K562 (cell line): ENCODE data around the gene TEKT2. TPM values are rescaled to one million over a fixed set of nuclear protein-coding genes. Genes with fewer than 3 reads are reported as not detected.

Source experiments
- ATAC-seq: fragments of 200-7000 bp; cut with Tn5 transposase; 3 replicates; pipeline ENCODE4 v1.9.1; 2020; ENCODE audit warnings: moderate library complexity
- BruUV-seq: library from RNA; stranded (reverse); fragments of 400-500 nt; replicated peaks from 2 replicates; lab custom pipeline; 2021; lab: Mats Ljungman, UMichigan
- CTCF ChIA-PET: fragments of 300-600 bp; formaldehyde crosslinking; extraction: SDS; loops from one replicate; lab custom pipeline; 2021; ENCODE audit warnings: low intra/inter-chr PET ratio; lab: Yijun Ruan, JAX
- POLR2A ChIA-PET: fragments of 300-600, 350-650 bp; sonication (Branson Sonifier 250); formaldehyde crosslinking; extraction: SDS; loops from one replicate; lab custom pipeline; 2021; ENCODE audit warnings: antibody characterized with exemption, inconsistent platforms; lab: Yijun Ruan, JAX
- DNase-seq, 4 experiments: peaks; one replicate each; pipeline versions ENCODE4 v3.0.0 to v3.0.0-alpha.2; 2011 to 2018; ENCODE audit warnings: low spot score in 3 of 4, mixed read lengths in 3 of 4; ENCODE audit errors: extremely low read depth in 1 of 4
- FAIRE-seq: peaks from 2 replicates; lab custom pipeline; 2011; peaks lifted over from hg19 to GRCh38; lab: Jason Lieb, UNC
- H2AFZ ChIP-seq: 2 replicates; pipeline ENCODE4 v1.6.0; 2011; ENCODE audit warnings: low read depth, low read length, control low read depth, inconsistent platforms
- H3K27ac ChIP-seq: fragments of 200-600 bp; 3 replicates; pipeline ENCODE4 v1.8.0; 2011; ENCODE audit warnings: low read depth, mild to moderate bottlenecking, control low read depth, inconsistent platforms, low read length, moderate library complexity, mixed read lengths; ENCODE audit errors: extremely low read depth
- H3K27me3 ChIP-seq, 2 experiments: fragments of 300-600 bp in 1 of 2; 2 replicates in 1 of 2; 3 replicates in 1 of 2; pipeline versions ENCODE4 v1.6.0 to v1.8.0; 2011; ENCODE audit warnings: inconsistent platforms in 2 of 2, low read length in 2 of 2, mild to moderate bottlenecking in 1 of 2, mixed read lengths in 1 of 2, moderate library complexity in 1 of 2; ENCODE audit not compliant: control insufficient read depth in 2 of 2, insufficient read depth in 2 of 2
- H3K36me3 ChIP-seq: fragments of 300-600 bp; 3 replicates; pipeline ENCODE4 v1.8.0; 2011; ENCODE audit warnings: mild to moderate bottlenecking, low read length, inconsistent platforms; ENCODE audit not compliant: control insufficient read depth, insufficient read depth
- H3K4me1 ChIP-seq, 2 experiments: fragments of 200-600 bp in 1 of 2; replicated peaks in 1 of 2; 2 replicates in 1 of 2; 3 replicates in 1 of 2; pipeline versions ENCODE4 v1.5.1 to v1.8.0; 2011; ENCODE audit warnings: inconsistent platforms in 2 of 2, low read length in 2 of 2, mild to moderate bottlenecking in 1 of 2, mixed read lengths in 1 of 2, moderate library complexity in 1 of 2; ENCODE audit not compliant: control insufficient read depth in 2 of 2, insufficient read depth in 2 of 2
- H3K4me2 ChIP-seq: 2 replicates; pipeline ENCODE4 v1.6.1; 2011; ENCODE audit warnings: low read length, control low read depth, inconsistent platforms, mixed read lengths; ENCODE audit not compliant: insufficient read depth
- H3K4me3 ChIP-seq: fragments of 200-600 bp; sonication (generic), shearing (Covaris generic); 2 replicates; pipeline ENCODE4 v1.5.1; 2016; ENCODE audit warnings: control low read depth, inconsistent platforms
- H3K79me2 ChIP-seq: fragments of 200-600 bp; 3 replicates; pipeline ENCODE4 v1.8.0; 2011; ENCODE audit warnings: low read length, inconsistent platforms; ENCODE audit not compliant: control insufficient read depth, insufficient read depth
- H3K9ac ChIP-seq, 2 experiments: 2 replicates each; pipeline versions ENCODE4 v1.6.0 to v1.6.1; 2011; ENCODE audit warnings: low read depth in 2 of 2, low read length in 2 of 2, control low read depth in 1 of 2, inconsistent platforms in 1 of 2, mild to moderate bottlenecking in 1 of 2, mixed read lengths in 1 of 2; ENCODE audit not compliant: insufficient read depth in 1 of 2
- H3K9me1 ChIP-seq: one replicate; pipeline ENCODE4 v1.6.0; 2011; ENCODE audit warnings: inconsistent platforms, mild to moderate bottlenecking, low read length, moderate library complexity; ENCODE audit not compliant: control insufficient read depth, insufficient read depth
- H3K9me3 ChIP-seq: replicated peaks from 2 replicates; pipeline ENCODE4 v1.5.1; 2011; ENCODE audit warnings: low read depth, low read length, inconsistent platforms; ENCODE audit not compliant: control insufficient read depth, insufficient read depth
- H4K20me1 ChIP-seq: replicated peaks from 2 replicates; pipeline ENCODE4 v1.6.1; 2011; ENCODE audit warnings: low read length, inconsistent platforms, mixed read lengths; ENCODE audit not compliant: control insufficient read depth, insufficient read depth
- E2F6 ChIP-seq, 2 experiments: IDR thresholded peaks; 2 replicates each; pipeline ENCODE4 v1.6.1; 2011; ENCODE audit warnings: borderline replicate concordance in 1 of 2, control low read depth in 1 of 2, low read depth in 1 of 2, low read length in 1 of 2, mild to moderate bottlenecking in 1 of 2, mixed read lengths in 1 of 2, moderate library complexity in 1 of 2; ENCODE audit not compliant: insufficient read depth in 1 of 2, insufficient read length in 1 of 2, poor library complexity in 1 of 2, severe bottlenecking in 1 of 2; ENCODE audit errors: extremely low read depth in 1 of 2
- HNRNPH1 ChIP-seq: fragments of 200-400 bp; formaldehyde crosslinking; optimal IDR thresholded peaks from 2 replicates; pipeline ENCODE3; 2017; ENCODE audit warnings: low read depth, mild to moderate bottlenecking, low read length, moderate library complexity
- RFX5 ChIP-seq: IDR thresholded peaks from 2 replicates; pipeline ENCODE4 v1.6.1; 2011; ENCODE audit warnings: low read depth, mild to moderate bottlenecking, improper control_type of control experiment, low read length
- U2AF2 ChIP-seq: fragments of 200-400 bp; formaldehyde crosslinking; optimal IDR thresholded peaks from 2 replicates; pipeline ENCODE3; 2017; ENCODE audit warnings: low read depth, mild to moderate bottlenecking, low read length
- ZBTB33 ChIP-seq: sonication (generic); formaldehyde crosslinking; IDR thresholded peaks from 2 replicates; pipeline ENCODE4 v1.8.1; 2023; ENCODE audit warnings: mild to moderate bottlenecking, missing genetic modification reagents
- ZNF707 ChIP-seq: fragments of 250-450 bp; sonication (Bioruptor Pico); conservative IDR thresholded peaks from 2 replicates; pipeline ENCODE4 v1.8.0; 2022; ENCODE audit warnings: inconsistent platforms, mild to moderate bottlenecking, moderate library complexity
- WGBS: fragments of 100-300 bp; shearing (Covaris generic); methylation state at CpG from one replicate; pipeline ENCODE4 v1.1.6; 2016; ENCODE audit warnings: low coverage, mixed read lengths; ENCODE audit not compliant: insufficient coverage; ENCODE audit errors: missing lambda C conversion rate; 5-methylcytosine and 5-hydroxymethylcytosine counted together
- in situ Hi-C: fragments of 300-500 bp; cut with MboI; formaldehyde crosslinking; loops from 4 replicates; pipeline ENCODE4 v1.15.0; 2018; ENCODE audit warnings: inconsistent platforms, mixed read lengths
- intact Hi-C: fragments of 100-400 bp; cut with micrococcal nuclease; formaldehyde crosslinking; loops from 2 replicates; pipeline ENCODE4 v1.14.2; 2022
- polyA plus RNA-seq, 8 experiments: library from polyadenylated mRNA; depleted of rRNA in 4 of 8; stranded (reverse) in 5 of 8; unstranded in 3 of 8; fragments of >200 nt; fragmentation: Nextera tagmentation in 2 of 8; fragmentation: Illumina TruSeq in 1 of 8; extraction: Ambion mirVana in 2 of 8; extraction: Trizol in 1 of 8; gene quantifications; 2 replicates each; pipeline versions ENCODE4 v1.2.1 to v1.2.3, GENCODE V29; 2011 to 2014; ENCODE audit warnings: inconsistent platforms in 1 of 8, missing spikeins in 1 of 8
- total RNA-seq, 7 experiments: library from RNA; depleted of rRNA in 6 of 7; stranded (reverse); fragments of >200 nt in 6 of 7; fragmentation: Illumina TruSeq in 2 of 7; extraction: Trizol in 2 of 7; gene quantifications; 2 replicates each; pipeline versions ENCODE4 v1.2.1 to v1.2.3, GENCODE V29; 2011 to 2021; ENCODE audit warnings: low replicate concordance in 1 of 7

Gene TEKT2
- total and polyA plus RNA-seq, 9 of the 15 experiments (the other 6 are each of a cell fraction or from before 2014, with no cell fraction given) = 0.06 to 0.94 (median 0.30) TPM; not detected in 1

GRCh38 chr1:36095760-36096405 is 12.0 kb downstream of the TEKT2 start:
- H2AFZ ChIP-seq = no peak overlapping the region
- peaks cover 0 to 36% of the 10 kb centered on the region in 2 experiments; a peak in 3 of 5 replicates for H3K4me1 ChIP-seq
- ChIA-PET CTCF (interaction anchor here (2.0 kb wide), 1 partner anchor 92 kb away, joined by 5 read pairs; no protein-coding TSS in a partner anchor), POLR2A (interaction anchor here (0.7 to 1.6 kb wide), 12 partner anchors 9 to 606 kb away, joined by 3 to 6 read pairs (median 4); no protein-coding TSS in a partner anchor)
- H3K36me3 ChIP-seq = peaks cover 53% of the 10 kb centered on the region; the same call in 2 of the 3 replicates
- DNase-seq = no peak
- BruUV-seq = no TSS peak
- H3K4me2 ChIP-seq = no peak overlapping the region
- H3K27me3 ChIP-seq = no peaks in the 10 kb centered on the region
- H3K27ac ChIP-seq = no peak overlapping the region
- intact Hi-C loops = no loop called here
- peak overlapping the region in 1 of 2 experiments; percentile 10; a peak in 1 of 4 replicates for H3K9ac ChIP-seq
- no peaks in the 10 kb centered on the region for H3K9me3 ChIP-seq
- no peak overlapping the region for H3K4me3 ChIP-seq
- FAIRE-seq = peak; percentile 29
- H3K9me1 ChIP-seq = peaks cover 5% of the 10 kb centered on the region
- no peak for ATAC-seq
- H3K79me2 ChIP-seq = peaks cover 3% of the 10 kb centered on the region; the same call in 2 of the 3 replicates
- H4K20me1 ChIP-seq = no peaks in the 10 kb centered on the region
- WGBS = 77% methylated on average over 15 of the region's 15 CpGs
- TF ChIP-seq U2AF2 (no peak), ZNF707 (peak; percentile 71), E2F6 (IDR thresholded peaks at IDR 0.05; ENCODE audit: borderline replicate concordance in 1 of 2, extremely low read depth in 1 of 2, insufficient read depth in 1 of 2, insufficient read length in 1 of 2, low read depth in 1 of 2, low read length in 1 of 2, poor library complexity in 1 of 2, severe bottlenecking in 1 of 2) (no peak), HNRNPH1 (no peak), RFX5 (no peak), ZBTB33 (CRISPR knock-in tag) (peak; percentile 41; the same call in 1 of the 2 replicates)
- TF ChIP-seq, all 486 proteins: peak for 2
- in situ Hi-C loops = no loop called here
